ENCODE data around the gene TRIM14. TPM values are rescaled to one million over a fixed set of nuclear protein-coding genes. Genes with fewer than 3 reads are reported as not detected.

Gene TRIM14
- total and polyA plus RNA-seq, 10 of the 15 experiments (the other 5 are each of a cell fraction or from before 2014, with no cell fraction given) = 8.6 to 53.3 (median 35.7) TPM

DNA sequence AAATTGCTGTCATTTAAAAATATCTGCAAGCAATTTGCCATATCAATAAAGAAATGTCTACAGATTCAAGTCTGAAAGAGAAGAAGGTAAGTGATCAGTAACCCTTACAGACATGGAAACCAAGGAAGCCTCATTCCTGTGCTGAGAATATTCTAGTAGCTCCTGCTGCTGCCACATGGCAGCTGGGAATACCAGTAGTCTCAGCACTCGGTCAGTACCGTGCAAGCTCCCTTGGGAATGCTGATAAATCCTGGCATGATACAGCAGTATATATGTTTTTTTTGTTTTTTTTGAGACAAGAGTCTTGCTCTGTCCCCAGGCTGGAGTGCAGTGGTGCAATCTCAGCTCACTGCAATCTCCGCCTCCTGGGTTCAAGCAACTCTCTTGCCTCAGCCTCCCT lies 34.6 kb downstream of the TRIM14 start:
- Histone ChIP-seq H2AFZ (ENCODE audit: control insufficient read depth, low read depth, low read length) (no peak overlapping the region), H3K27me3 (replicated peaks in 1 of 2; ENCODE audit: control insufficient read depth in 2 of 2, insufficient read depth in 2 of 2, low read length in 1 of 2) (no peaks in the 10 kb centered on the region), H3K9ac (ENCODE audit: control insufficient read depth, insufficient read depth, low read length) (no peak overlapping the region), H4K20me1 (ENCODE audit: control insufficient read depth, insufficient read depth) (no peaks in the 10 kb centered on the region), H3K36me3 (ENCODE audit: control insufficient read depth in 2 of 2, insufficient read depth in 2 of 2, low read length in 1 of 2) (peaks cover 27 to 40% of the 10 kb centered on the region in 2 experiments), H3K27ac (ENCODE audit: control insufficient read depth, insufficient read depth) (no peak overlapping the region), H3K9me3 (replicated peaks; ENCODE audit: control insufficient read depth, insufficient read depth, low read length) (no peaks in the 10 kb centered on the region), H3K4me1 (ENCODE audit: control insufficient read depth, insufficient read depth, low read length) (no peaks in the 10 kb centered on the region), H3K4me2 (ENCODE audit: control insufficient read depth, insufficient read depth) (no peak overlapping the region), H3K79me2 (ENCODE audit: control insufficient read depth, insufficient read depth, low read length) (no peaks in the 10 kb centered on the region), H3K4me3 (no peak overlapping the region)
- DNase-seq (ENCODE audit: low read depth, low spot score) (no peak), ATAC-seq (no peak), FAIRE-seq (no peak)
- in situ Hi-C loops (cut with MboI) = no loop called here
- WGBS (ENCODE audit: insufficient coverage, insufficient replicate concordance, low lambda C conversion rate, missing lambda C conversion rate) = 86% methylated on average over 3 of the region's 3 CpGs
- ChIA-PET RAD21 (ENCODE audit: unreplicated experiment) (no interaction called here), POLR2A (interaction anchor here (0.6 kb wide), 1 partner anchor 290 kb away, joined by 3 read pairs; no protein-coding TSS in a partner anchor), SMC1A (ENCODE audit: uncharacterized antibody, unreplicated experiment) (interaction anchor here (0.6 to 3.3 kb wide), 6 partner anchors 9 to 35 kb away, joined by 3 to 12 read pairs (median 4); partner anchors contain the start of gene TRIM14), CTCF (interaction anchor here (0.9 to 1.7 kb wide), 2 partner anchors 9 to 121 kb away, joined by 3 to 8 read pairs; no protein-coding TSS in a partner anchor)
- BruUV-seq (replicated peaks) = TSS peak; percentile 53
- intact Hi-C loops (cut with micrococcal nuclease; ENCODE audit: unreplicated experiment) = no loop called here
- TF ChIP-seq TCF12 (IDR thresholded peaks at IDR 0.05; ENCODE audit: low read depth, low read length) = no peak
- TF ChIP-seq ZNF384 (IDR thresholded peaks at IDR 0.05; ENCODE audit: borderline replicate concordance, low read depth, low read length) = no peak
- TF ChIP-seq SIX5 (IDR thresholded peaks at IDR 0.05; ENCODE audit: low read depth, low read length, severe bottlenecking) = no peak
- no peak for TF ChIP-seq ATF2 (IDR thresholded peaks at IDR 0.05; ENCODE audit: low read length)
- no peak for TF ChIP-seq MEF2A (IDR thresholded peaks at IDR 0.05; ENCODE audit: insufficient read depth, low read depth, low read length)
- TF ChIP-seq ETV6 (conservative IDR thresholded peaks at IDR 0.05 in 1 of 2, IDR thresholded peaks at IDR 0.05 in 1 of 2; ENCODE audit: borderline replicate concordance in 1 of 2, low read depth in 1 of 2) = no peak
- no peak for TF ChIP-seq IKZF2 (IDR thresholded peaks at IDR 0.05)
- TF ChIP-seq ASH2L (IDR thresholded peaks at IDR 0.05; ENCODE audit: borderline replicate concordance, low read depth) = no peak
- no peak for TF ChIP-seq NKRF (conservative IDR thresholded peaks at IDR 0.05)
- no peak for TF ChIP-seq POLR2A (IDR thresholded peaks at IDR 0.05; ENCODE audit: low read depth, low read length)
- no peak for TF ChIP-seq ZBTB4 (CRISPR knock-in tag; IDR thresholded peaks at IDR 0.05)
- TF ChIP-seq SIN3A (IDR thresholded peaks at IDR 0.05; ENCODE audit: low read depth, low read length) = no peak
- TF ChIP-seq IRF4 (IDR thresholded peaks at IDR 0.05; ENCODE audit: low read depth, low read length) = no peak
- TF ChIP-seq IKZF1 (conservative IDR thresholded peaks at IDR 0.05) = no peak
- TF ChIP-seq, protein P1, sequence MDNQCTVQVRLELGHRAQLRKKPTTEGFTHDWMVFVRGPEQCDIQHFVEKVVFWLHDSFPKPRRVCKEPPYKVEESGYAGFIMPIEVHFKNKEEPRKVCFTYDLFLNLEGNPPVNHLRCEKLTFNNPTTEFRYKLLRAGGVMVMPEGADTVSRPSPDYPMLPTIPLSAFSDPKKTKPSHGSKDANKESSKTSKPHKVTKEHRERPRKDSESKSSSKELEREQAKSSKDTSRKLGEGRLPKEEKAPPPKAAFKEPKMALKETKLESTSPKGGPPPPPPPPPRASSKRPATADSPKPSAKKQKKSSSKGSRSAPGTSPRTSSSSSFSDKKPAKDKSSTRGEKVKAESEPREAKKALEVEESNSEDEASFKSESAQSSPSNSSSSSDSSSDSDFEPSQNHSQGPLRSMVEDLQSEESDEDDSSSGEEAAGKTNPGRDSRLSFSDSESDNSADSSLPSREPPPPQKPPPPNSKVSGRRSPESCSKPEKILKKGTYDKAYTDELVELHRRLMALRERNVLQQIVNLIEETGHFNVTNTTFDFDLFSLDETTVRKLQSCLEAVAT (IDR thresholded peaks at IDR 0.05) = no peak
